ENCODE results near the gene MEX3D. TPM values are rescaled to one million over a fixed set of nuclear protein-coding genes. Genes with fewer than 3 reads are reported as not detected.

The MEX3D gene
- total RNA-seq, 1 donor from 2014 or later: 2.1 TPM

- no peak for DNase-seq
- intact Hi-C loops (cut with micrococcal nuclease): no loop called here
- POLR2A ChIA-PET: no interaction called here
- TF ChIP-seq, protein P1, sequence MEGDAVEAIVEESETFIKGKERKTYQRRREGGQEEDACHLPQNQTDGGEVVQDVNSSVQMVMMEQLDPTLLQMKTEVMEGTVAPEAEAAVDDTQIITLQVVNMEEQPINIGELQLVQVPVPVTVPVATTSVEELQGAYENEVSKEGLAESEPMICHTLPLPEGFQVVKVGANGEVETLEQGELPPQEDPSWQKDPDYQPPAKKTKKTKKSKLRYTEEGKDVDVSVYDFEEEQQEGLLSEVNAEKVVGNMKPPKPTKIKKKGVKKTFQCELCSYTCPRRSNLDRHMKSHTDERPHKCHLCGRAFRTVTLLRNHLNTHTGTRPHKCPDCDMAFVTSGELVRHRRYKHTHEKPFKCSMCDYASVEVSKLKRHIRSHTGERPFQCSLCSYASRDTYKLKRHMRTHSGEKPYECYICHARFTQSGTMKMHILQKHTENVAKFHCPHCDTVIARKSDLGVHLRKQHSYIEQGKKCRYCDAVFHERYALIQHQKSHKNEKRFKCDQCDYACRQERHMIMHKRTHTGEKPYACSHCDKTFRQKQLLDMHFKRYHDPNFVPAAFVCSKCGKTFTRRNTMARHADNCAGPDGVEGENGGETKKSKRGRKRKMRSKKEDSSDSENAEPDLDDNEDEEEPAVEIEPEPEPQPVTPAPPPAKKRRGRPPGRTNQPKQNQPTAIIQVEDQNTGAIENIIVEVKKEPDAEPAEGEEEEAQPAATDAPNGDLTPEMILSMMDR (IDR thresholded peaks at IDR 0.05): no peak
- Mint-ChIP-seq H3K36me3 (ENCODE audit: low read depth) (peaks cover 50% of the 10 kb centered on the region), H3K4me1 (peaks cover 7% of the 10 kb centered on the region), H3K4me3 (no peak overlapping the region), H3K9me3 (no peaks in the 10 kb centered on the region), H3K27ac (no peak overlapping the region), H3K27me3 (no peaks in the 10 kb centered on the region)
- CTCF ChIA-PET: interaction anchor here (1.0 kb wide), 1 partner anchor 38 kb away, joined by 3 read pairs; no protein-coding TSS in a partner anchor
- no peak for ATAC-seq (ENCODE audit: low read depth)
Measured at GRCh38 chr19:1584500-1585242, 16.5 kb upstream of the MEX3D start.

- intact Hi-C loops (cut with micrococcal nuclease): no loop called here
- TF ChIP-seq, protein P1 (IDR thresholded peaks at IDR 0.05): no peak
- Mint-ChIP-seq H3K36me3 (ENCODE audit: low read depth) (peaks cover 65% of the 10 kb centered on the region), H3K4me1 (peaks cover 5% of the 10 kb centered on the region), H3K27me3 (no peaks in the 10 kb centered on the region), H3K27ac (no peak overlapping the region), H3K4me3 (no peak overlapping the region), H3K9me3 (no peaks in the 10 kb centered on the region)
- ChIA-PET POLR2A (interaction anchor here (0.6 kb wide), 1 partner anchor 9 kb away, joined by 7 read pairs; no protein-coding TSS in a partner anchor), CTCF (no interaction called here)
- no peak for ATAC-seq (ENCODE audit: low read depth)
- DNase-seq: no peak
Measured at GRCh38 chr19:1582201-1582600, 14.1 kb upstream of the MEX3D start.

DNA sequence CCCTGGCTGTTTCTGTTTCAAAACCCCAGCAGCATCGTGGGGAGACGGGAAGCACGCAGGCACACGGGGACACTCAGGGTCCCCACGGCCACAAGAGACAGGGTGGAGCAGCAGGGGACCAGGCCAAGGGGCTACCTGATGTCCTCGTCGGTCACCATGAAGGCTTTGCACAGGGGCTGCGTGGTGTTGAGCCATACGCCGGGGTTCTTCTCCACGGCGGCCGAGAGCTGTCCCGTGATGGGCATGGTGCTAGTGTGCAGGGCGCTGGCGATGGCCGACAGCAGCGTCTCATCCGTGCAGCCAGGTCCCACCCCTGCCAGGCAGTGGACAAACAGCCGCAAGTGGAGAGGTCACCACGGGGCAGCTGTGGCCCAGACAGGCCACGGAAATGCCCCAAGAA is 12.8 kb upstream of the MEX3D start:
- POLR2A ChIA-PET: no interaction called here
- peaks cover 66% of the 10 kb centered on the region for H3K36me3 Mint-ChIP-seq (ENCODE audit: low read depth)
- no peaks in the 10 kb centered on the region for H3K27me3 Mint-ChIP-seq

DNA sequence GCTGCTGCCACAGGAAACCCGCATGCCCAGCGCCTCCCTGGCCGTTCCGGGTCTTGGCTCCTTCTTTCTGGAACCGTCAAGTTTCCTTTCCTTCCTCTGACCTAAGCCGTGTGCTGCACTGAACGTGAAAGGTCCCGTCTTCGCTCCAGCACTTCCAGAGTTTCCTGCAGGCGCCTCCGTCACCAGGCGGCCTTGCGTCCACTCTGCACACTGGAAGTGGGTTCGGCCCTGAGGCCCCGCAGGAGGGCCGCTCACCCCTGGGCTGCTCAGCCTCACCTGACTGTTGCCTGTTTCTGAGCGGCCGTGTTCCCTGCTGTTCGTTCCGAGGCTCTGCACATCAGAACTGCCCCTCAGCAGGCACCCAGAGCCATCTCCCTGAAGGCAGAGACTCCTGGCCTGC is 12.3 kb upstream of the MEX3D start:
- Mint-ChIP-seq H3K27me3 (no peaks in the 10 kb centered on the region), H3K27ac (no peak overlapping the region), H3K4me3 (no peak overlapping the region), H3K9me3 (no peaks in the 10 kb centered on the region), H3K36me3 (ENCODE audit: low read depth) (peaks cover 67% of the 10 kb centered on the region), H3K4me1 (no peaks in the 10 kb centered on the region)
- ATAC-seq (ENCODE audit: low read depth): no peak
- POLR2A ChIA-PET: no interaction called here
- intact Hi-C loops (cut with micrococcal nuclease): no loop called here
- TF ChIP-seq, protein P1 (IDR thresholded peaks at IDR 0.05): no peak
- CTCF ChIA-PET: no interaction called here
- DNase-seq: no peak

More for the DNA sequence above, 12.8 kb upstream of the MEX3D start:
- TF ChIP-seq, protein P1 (IDR thresholded peaks at IDR 0.05): no peak
- CTCF ChIA-PET: no interaction called here
- DNase-seq (no peak), ATAC-seq (ENCODE audit: low read depth) (no peak)
- no peak overlapping the region for H3K27ac Mint-ChIP-seq
- intact Hi-C loops (cut with micrococcal nuclease): no loop called here
- H3K4me1 Mint-ChIP-seq: peaks cover 2% of the 10 kb centered on the region
- no peak overlapping the region for H3K4me3 Mint-ChIP-seq
- H3K9me3 Mint-ChIP-seq: no peaks in the 10 kb centered on the region

GRCh38 chr19:1579222-1579621 is 11.1 kb upstream of the MEX3D start:
- CTCF ChIA-PET: no interaction called here

More at GRCh38 chr19:1579222-1579621, 11.1 kb upstream of the MEX3D start:
- ATAC-seq (ENCODE audit: low read depth) (no peak), DNase-seq (no peak)
- POLR2A ChIA-PET: no interaction called here
- intact Hi-C loops (cut with micrococcal nuclease): no loop called here
- no peaks in the 10 kb centered on the region for H3K4me1 Mint-ChIP-seq
- H3K27ac Mint-ChIP-seq: no peak overlapping the region
- TF ChIP-seq, protein P1 (IDR thresholded peaks at IDR 0.05): no peak
- H3K4me3 Mint-ChIP-seq: no peak overlapping the region
- no peaks in the 10 kb centered on the region for H3K9me3 Mint-ChIP-seq
- peaks cover 61% of the 10 kb centered on the region for H3K36me3 Mint-ChIP-seq (ENCODE audit: low read depth)
- no peaks in the 10 kb centered on the region for H3K27me3 Mint-ChIP-seq
